DMS 273 treated with DMSO at 0.1 percent for 48 hours (cell line): ENCODE data around the gene NAA40.
"Not testable (repeated sequence)": the region's sequence is repeated elsewhere in the genome, so short reads cannot be mapped to it uniquely, and the experiment has no call there.

ENCODE experiments used
- DNase-seq: peaks from one replicate; lab custom pipeline; 2025; lab: John Stamatoyannopoulos, UW

The NAA40 gene

DNA sequence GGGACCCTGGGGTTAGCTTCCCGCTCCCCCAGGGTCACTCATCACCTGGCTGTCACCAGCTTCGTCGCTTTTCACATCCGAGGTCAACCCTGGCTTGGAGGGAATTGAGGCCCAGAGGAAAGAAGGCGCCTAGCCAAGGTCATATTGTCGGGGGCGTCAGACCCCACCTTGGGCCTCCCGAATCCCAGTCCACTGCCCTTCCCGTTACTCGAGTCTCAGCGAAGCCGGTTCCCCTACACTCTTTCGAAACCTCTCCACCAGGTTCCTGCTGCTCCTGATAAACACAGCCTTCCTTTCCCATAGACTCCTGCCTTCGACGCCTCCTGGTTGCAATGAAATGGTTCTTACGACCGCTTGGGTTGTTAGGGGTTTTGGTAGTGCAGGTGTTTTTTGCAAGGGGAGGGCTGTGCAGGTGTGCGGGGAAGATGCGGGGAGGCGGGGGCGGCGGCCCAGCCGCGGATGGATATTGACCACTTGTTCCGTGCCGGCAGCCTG lies 642 bp downstream of the NAA40 start:
- DNase-seq = no peak

DNA sequence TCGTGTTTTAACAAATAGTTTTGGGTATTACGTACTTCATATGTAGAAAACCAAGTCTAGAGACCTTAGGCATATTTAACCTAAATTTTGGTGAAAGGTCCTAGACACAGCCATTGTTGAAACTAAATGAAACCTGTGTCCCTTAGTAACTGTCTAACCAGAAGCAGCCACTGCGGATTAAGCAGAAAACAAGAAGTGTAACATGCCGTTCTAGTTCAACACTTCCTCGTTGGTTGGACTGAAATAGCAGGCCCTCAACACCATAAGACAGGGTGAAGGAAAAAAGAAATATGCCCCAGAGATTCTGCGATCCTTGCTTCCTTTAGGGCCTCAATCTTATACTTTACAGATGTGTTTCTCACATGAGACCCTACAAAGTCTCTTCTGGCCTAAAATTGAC lies 2.0 kb downstream of the NAA40 start:
- DNase-seq = no peak

DNA sequence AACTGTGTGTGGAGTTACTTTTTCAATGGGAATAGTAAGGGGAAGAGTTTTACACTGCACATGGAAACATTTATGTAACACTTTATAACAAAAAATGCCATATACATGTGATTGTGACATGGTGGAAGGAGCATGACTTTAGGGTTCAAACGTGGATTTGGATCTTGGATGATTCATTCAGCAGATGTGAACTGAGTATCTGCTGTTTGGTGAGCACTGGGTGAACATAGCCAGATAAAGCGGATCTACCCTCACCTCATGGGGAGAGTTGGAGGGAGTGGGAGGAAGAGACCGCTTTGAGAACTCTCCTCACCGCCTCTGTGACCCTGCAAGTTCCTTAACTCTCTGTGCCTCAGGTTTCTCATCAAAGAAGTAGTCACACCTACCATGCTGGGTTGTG lies 3.1 kb downstream of the NAA40 start:
- DNase-seq = no peak

DNA sequence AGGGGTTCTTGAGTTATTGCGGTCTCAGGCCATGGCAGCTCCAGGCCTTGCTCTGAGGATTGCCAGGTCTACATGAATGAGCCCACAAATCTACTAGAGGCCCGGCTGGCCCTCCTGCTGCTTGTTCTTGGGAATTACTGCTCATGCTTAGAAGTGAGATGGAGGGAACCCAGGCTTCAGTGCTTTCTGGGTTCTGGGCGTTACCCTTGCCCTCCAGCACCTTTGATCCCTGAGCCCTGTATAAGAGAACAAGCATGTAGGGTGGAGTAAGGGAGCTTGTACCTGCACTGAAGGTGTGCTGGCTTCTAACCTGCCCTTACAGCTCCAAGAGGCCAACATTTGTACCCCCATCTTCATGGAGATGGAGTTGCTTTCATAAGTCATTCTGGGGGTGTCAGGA lies 4.0 kb downstream of the NAA40 start:
- no peak for DNase-seq

DNA sequence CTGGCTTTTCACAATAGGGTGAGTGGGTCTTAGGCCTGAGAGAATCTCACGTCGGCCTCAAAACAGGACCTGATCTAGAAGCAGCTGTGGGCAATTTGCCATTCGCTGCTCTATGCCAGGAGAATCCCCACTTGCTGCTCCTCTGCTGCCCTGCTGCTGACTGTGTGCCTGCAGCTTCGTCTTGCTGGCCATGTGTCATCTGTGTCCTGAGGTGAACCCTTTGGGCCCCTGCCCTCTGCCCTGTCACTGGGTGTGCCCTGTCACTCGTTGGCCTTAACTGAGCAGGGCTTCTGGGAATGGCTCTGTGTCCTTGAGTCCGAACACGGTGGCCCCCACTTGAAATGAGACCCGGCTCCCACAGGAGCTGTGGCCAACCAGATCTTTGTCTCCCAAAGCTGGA lies 6.2 kb downstream of the NAA40 start:
- no peak for DNase-seq

DNA sequence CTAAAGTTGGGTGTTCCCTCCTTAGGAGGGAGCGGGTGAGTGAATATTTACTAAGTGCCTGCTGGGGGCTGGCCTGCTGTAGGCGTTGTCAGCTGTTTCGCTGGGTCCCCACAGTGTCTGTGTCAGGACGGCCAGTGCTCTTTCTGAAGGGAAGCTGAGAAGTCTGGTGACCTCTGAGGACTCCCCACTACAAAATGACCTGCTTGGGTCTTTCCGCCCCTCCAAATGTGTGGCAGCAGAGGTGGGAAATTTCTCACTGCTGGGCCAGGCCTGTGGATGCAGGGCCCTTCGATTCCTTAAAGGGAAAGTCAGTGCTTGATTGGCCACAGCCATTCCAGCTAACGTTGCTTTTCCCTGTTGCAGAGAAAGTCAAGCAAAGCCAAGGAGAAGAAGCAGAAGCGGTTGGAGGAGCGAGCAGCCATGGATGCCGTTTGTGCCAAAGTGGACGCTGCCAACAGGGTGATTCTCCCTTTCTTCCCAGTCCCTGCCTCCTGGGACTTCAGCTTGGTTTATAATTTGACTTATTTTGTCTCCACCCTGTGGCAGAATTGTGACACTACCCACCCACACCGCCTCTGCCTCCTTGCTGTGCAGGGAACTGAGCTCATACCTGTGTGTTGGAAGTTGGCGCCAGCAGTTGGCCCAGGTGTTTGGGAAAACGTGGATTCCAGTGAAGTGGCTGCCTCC lies 6.8 kb downstream of the NAA40 start:
- peak; percentile 17 for DNase-seq

DNA sequence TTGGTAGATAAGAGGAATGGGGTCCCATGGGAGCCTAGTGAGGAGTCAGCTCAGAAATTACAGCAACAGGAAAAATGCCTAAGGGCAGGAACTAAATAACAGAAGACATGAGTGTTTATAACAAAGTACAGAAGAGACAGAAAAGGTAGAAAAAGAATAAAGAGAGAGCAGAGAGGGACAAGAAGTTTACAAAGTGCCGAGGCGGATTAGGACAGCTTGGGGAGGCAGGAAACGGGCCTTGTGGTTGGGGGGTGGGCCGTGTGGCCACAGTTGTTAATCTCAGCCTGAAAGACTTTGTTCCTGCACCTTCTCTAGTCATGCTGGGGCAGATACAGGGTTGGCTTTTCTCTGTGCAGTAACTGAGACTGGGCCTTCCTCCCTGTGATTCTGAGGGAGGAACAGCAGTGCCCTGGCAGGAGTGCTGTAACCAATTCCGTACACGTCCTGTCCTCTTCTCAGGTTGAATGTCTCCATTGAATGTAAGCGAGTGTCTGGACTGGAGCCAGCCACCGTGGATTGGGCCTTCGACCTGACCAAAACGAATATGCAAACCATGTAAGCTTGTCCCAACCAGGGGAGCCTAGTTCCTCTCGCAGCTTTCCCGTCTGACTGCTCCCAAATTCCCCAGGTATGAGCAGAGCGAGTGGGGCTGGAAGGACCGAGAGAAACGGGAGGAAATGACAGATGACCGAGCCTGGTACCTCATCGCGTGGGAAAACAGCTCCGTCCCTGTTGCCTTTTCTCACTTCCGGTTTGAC lies 13.2 kb downstream of the NAA40 start:
- no peak for DNase-seq

DNA sequence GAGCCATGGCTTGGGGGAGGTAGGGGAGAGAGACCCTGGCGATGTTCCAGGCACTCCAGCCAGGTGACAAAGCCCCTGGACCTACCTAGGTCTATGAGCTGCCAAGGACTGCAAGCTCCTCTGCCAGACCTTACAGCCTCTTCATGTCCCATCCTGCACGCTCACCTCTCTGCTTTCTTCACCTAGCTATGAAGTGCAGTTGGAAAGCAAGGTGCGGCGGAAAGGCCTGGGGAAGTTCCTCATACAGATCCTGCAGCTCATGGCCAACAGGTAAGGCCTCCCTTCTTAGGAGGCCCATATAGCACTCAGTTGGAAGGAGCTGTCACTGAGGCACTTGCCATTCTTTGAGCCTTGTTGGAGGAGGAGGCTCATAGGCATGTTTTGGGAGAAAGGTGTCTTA lies 13.8 kb downstream of the NAA40 start:
- no peak for DNase-seq

DNA sequence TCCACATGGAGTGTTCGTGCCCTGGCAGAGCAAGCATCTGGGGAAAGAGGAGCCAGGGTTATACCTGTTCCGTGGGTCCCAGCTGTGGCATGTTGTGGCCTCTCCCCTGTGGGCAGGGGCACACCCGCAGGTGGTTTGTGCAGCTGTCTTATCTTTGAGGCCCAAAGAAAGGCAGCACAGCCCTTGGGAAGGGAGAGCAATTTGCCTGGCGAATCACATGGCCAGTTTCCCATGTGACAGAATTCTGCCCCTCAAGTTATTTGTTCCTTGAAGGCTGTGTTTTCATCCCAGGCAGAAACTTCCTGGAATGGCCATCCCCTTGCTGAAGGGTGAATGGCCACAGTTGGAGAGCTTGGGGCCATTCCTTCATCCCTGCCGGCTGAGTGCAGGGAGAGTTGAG lies 19.2 kb downstream of the NAA40 start:
- DNase-seq = no peak

DNA sequence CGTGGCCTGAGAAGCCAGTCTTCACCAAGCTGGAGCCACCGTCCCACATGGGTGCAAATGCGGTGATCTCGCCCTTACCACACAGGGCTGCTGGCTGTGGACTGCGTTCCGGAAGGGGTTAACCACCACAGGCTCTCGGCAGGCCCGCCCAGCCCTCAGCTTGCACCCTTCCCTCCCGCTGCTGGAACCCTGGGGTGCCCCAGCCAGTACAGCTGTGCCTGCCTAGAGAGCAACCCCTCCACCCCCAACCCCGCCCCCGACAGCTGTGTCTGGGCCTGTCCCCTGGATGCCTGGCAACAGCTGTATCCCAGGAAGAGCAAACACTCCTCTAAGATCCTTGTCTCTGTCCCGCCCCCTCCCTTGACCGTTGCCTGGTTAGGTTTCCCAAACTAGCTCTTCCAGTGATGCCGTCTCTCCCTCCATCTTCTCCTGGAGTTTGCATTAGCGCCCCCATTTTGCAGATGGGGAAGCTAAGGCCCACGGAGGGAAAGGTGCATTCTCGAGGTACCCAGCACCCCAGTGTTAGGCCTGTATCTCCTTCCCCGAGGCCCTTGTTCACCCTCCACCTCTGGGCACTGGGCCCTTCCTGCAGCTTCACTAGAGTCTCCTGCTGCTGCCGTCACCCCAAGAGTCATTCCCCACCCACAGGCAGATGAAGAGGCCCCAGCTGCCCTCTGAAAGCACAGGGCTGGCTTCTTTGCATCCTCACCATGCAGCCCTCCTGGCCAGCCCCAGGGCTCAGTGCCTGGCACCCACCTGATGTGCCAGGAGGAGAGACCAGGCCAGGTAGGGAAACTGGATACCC lies 23.0 kb downstream of the NAA40 start:
- no peak for DNase-seq

DNA sequence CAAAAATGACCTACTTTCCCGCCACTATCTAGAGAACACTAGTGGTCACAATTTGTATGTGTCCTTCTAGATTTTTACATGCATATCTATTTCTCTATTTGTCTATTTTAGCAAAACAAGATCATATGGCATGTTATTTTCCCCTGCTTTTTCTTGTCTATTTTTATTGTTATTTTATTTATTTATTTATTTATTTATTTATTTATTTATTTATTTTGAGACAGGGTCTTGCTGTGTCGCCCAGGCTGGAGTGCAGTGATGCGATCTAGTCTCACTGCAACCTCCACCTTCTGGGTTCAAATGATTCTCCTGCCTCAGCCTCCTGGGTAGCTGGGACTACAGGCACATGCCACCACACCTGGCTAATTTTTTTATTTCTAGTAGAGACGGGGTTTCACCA lies 25.1 kb downstream of the NAA40 start:
- not testable (repeated sequence) for DNase-seq

DNA sequence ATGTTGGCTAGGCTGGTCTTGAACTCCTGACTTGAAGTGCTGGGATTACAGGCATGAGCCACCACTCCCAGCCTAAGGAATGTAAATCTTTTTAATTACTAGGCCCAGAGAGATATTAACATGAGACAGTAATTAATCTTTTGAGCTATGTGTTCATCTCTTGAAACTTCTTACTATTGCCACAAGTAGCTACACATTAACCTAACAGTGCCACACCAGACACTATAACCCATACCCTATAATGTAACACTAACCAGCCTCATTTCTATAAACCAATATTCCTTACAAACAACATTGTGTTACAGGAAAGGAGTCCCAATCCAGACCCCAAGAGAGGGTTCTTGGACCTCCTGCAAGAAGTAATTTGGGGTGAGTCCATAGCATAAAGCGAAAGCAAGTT lies 27.6 kb downstream of the NAA40 start:
- DNase-seq = no peak

DNA sequence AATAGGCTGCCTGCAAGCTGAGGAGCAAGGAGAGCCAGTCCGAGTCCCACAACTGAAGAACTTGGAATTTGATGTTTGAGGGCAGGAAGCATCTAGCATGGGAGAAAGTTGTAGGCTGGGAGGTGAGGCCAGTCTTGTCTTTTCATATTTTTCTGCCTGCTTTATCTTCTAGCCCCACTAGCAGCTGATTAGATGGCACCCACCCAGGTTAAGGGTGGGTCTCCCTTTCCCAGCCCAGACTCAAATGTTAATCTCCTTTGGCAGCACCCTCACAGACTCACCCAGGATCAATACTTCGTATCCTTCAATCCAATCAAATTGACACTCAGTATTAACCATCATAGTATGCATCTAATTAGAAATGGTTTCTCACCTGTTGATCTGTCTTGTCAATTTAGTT lies 30.7 kb downstream of the NAA40 start:
- DNase-seq = no peak

DNA sequence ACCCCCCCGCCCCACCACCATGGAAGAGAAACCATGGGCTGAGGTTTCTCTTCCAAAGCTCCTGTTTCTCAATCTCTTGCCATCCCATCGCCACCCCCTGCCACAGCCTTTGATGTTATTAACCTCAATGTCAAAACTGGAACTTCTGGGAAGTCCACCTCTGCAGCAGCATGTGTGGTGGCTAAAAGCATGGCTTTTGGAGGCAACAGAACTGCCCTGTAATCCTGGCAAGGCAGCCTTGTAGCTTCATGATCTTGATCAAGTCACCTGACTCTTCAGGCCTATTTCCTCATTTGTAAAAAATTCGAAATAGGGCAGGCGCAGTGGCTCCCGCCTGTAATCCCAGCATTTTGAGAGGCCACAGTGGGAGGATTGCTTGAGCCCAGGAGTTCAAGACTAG lies 32.1 kb downstream of the NAA40 start:
- DNase-seq = no peak

DNA sequence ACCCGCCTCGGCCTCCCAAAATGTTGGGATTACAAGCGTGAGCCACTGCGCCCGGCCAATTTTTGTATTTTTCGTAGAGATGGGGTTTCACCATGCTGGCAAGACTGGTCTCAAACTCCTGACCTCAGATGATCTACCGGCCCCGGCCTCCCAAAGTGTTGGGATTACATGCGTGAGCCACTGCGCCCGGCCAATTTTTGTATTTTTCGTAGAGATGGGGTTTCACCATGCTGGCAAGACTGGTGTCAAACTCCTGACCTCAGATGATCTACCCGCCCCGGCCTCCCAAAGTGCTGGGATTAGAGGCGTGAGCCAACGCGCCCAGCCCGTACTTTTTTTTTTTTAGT lies 35.1 kb downstream of the NAA40 start:
- DNase-seq = not testable (repeated sequence)

DNA sequence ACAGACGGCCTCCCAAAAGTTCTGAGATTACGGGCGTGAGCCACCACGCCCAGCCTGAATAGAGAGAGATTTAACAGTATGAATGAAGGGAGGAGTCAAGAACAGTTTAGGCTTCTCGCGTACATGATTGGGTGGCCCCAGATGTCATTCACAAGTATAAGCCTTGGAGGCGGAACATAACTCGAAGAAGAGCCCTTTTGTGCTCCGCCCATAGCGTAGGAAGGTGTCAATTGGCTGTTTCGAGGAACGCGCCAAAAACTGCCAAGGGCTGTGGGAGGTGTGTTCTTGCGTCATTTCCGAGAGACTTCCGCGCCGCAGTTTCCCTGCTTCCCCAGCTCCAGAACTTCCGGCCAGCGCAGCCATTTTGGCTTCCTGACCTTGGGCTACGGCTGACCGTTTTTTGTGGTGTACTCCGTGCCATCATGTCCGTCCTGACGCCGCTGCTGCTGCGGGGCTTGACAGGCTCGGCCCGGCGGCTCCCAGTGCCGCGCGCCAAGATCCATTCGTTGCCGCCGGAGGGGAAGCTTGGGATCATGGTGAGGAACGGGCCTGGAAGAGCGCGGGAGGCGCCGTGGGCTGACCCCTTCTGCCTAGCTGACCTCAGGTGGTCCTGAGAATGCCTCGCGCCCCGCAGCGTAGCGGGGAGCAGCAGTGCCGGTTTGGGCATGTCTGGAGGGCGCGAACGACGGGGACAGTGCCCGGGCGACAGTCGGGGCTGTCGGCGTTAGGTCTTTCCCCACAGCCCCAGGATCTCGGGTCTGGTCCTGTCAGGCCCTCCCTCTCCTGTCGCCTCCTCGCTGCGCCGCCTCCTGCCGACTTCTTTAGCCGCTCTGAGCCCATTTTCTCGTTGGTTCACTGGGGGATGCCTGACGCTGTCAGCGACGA lies 35.7 kb downstream of the NAA40 start, which contains the start of gene COX8A:
TSS of gene COX8A (plus strand) at position 362 of the 885 bp plus-strand sequence. CDS start at position 423, 61 bp downstream.
- DNase-seq = peak; percentile 98

DNA sequence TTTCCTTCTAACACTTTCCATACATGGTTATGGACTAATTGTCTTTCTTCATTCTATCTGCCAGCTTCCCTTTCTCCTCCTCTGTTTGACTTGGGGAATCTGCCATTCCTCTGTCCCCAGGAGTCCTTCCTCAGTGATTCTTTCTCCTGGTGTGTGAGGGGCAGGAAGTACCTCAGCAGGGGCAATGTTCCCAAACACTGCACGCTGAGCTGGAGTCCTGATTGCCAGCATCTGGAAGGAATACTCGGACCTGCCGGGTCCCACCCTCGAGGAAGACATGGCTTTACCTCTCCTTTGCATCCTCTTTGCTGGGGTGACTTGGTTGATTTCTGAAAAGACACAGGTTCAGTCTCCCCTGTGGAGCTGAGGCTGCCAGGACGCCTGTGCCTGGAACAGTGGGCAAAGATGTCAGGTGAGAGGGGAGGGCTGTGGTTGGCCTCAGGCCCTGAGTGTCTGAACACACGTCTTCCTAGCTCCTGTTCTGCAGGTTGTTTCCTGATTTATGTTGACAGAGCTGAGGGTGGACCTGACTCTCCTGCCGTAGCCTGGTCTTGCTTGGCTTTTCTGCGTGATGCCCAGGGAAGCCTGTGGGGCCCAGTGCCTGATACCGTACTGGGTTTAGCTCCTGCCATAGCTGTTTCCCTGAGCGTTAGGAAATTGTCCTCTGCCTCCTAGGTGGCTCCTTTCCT lies 39.9 kb downstream of the NAA40 start:
- DNase-seq = no peak

DNA sequence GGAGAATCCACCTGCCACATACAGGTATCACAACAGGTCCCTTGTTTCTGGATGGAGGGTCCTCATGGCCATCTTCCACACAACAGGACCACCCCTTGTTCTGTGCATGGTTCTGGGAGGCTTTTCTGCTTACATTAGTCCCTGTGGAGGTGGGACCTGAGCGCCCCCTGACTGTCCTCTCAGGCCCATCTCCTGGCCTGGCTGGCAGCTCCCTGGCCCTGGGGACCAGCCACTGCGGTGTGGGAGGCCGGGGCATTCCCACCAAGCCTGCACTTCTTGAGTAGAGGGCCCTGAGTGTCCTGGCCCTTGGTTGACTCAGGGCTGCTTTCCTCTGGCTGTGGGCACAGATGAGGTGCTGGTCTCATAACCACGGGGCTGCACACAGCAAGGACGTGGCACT lies 40.6 kb downstream of the NAA40 start:
- no peak for DNase-seq

DNA sequence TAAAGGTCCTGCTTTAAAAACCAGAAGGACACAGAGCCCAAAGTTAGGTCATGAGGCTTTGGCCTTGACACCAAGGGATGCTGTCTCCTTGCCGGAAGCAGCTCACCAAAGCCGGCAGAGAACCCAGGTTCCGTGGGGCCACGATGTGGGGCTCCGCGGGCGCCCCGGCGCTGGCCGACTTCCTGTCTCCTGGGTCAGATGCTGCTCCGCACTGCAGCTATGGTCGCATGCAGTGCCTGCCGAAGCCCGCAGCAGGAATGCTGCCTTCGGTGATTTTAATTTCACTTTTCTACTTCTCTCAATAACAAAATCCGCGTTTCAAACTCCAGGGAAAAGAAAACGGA lies 47.0 kb downstream of the NAA40 start:
- DNase-seq = no peak

DNA sequence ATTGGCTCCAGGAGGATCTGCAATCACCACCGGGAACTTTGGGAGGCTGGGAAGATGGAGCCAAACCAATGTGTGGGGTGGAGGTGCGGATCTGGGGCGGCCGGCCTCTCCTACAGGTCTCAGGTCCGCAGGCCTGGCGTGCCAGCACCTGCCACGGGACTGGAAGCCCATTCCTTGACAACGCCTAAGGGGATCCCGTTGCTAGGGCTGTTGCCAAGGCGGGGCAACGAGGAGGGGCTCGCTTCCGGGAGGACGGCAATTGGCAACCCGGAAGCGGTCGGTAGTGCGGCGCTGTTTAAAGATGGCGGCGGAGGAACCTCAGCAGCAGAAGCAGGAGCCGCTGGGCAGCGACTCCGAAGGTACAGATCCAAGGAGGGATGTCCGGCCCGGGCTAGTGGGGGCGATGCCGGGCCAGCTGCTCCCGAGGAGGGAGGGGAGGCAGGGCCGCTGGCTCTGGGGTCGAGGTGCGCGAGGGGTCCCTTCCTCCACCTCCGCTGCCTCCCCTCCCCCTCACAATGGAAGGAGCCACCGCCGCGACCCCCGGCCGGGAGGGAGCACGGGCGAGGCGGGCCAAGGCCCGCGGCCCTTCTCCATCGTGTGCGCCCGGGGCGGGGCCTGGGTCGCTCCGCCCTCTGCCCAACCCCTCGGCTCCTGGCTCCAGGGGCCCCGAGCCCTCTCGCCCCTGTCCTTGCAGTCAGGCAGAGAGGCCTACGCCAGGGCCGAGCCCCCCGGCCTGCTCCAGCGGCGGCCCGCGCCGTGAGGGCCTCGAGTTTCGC lies 47.5 kb downstream of the NAA40 start, which contains the start of gene OTUB1:
TSS of gene OTUB1 (plus strand) at position 283 of the 776 bp plus-strand sequence. CDS start at position 302, 19 bp downstream.
- peak; percentile 66 for DNase-seq
